ES-I3 (cell line): ENCODE results near the gene CLDN6.
A peak's percentile ranks its signal among the peaks of the same experiment; 100 is the strongest.

ENCODE experiments used
- H3K36me3 ChIP-seq: 2 replicates; pipeline ENCODE4 v1.6.1; 2013; ENCODE audit warnings: mild to moderate bottlenecking, low read length, control low read depth, moderate library complexity; ENCODE audit not compliant: insufficient read depth
- H3K4me1 ChIP-seq: 2 replicates; pipeline ENCODE4 v1.6.1; 2013; ENCODE audit warnings: mild to moderate bottlenecking, control low read depth, low read length; ENCODE audit not compliant: insufficient read depth
- H3K9ac ChIP-seq: 2 replicates; pipeline ENCODE4 v1.6.1; 2013; ENCODE audit warnings: low read depth, mild to moderate bottlenecking, low read length, moderate library complexity
- H3K9me3 ChIP-seq: 2 replicates; pipeline ENCODE4 v1.6.1; 2013; ENCODE audit warnings: mild to moderate bottlenecking, low read length, moderate library complexity; ENCODE audit not compliant: control insufficient read depth, insufficient read depth

The CLDN6 gene

GRCh38 chr16:2985893-2986355 lies 32.1 kb downstream of the CLDN6 start:
- H3K9me3 ChIP-seq, result no peaks in the 10 kb centered on the region
- H3K4me1 ChIP-seq, result peaks cover 25% of the 10 kb centered on the region
- H3K36me3 ChIP-seq, result no peaks in the 10 kb centered on the region
- H3K9ac ChIP-seq, result no peak overlapping the region

GRCh38 chr16:2985462-2985861 lies 32.5 kb downstream of the CLDN6 start:
- Histone ChIP-seq H3K9me3 (no peaks in the 10 kb centered on the region), H3K4me1 (peaks cover 23% of the 10 kb centered on the region), H3K9ac (no peak overlapping the region), H3K36me3 (no peaks in the 10 kb centered on the region)

GRCh38 chr16:2983706-2984136 lies 34.3 kb downstream of the CLDN6 start:
- Histone ChIP-seq H3K9me3 (no peaks in the 10 kb centered on the region), H3K36me3 (no peaks in the 10 kb centered on the region), H3K9ac (no peak overlapping the region; the same call in 1 of the 2 replicates), H3K4me1 (peaks cover 8% of the 10 kb centered on the region; the same call in 1 of the 2 replicates)

GRCh38 chr16:2982402-2982801 lies 35.6 kb downstream of the CLDN6 start:
- H3K4me1 ChIP-seq, result peaks cover 4% of the 10 kb centered on the region; the same call in 1 of the 2 replicates
- H3K9me3 ChIP-seq, result no peaks in the 10 kb centered on the region
- no peak overlapping the region for H3K9ac ChIP-seq
- no peaks in the 10 kb centered on the region for H3K36me3 ChIP-seq

DNA sequence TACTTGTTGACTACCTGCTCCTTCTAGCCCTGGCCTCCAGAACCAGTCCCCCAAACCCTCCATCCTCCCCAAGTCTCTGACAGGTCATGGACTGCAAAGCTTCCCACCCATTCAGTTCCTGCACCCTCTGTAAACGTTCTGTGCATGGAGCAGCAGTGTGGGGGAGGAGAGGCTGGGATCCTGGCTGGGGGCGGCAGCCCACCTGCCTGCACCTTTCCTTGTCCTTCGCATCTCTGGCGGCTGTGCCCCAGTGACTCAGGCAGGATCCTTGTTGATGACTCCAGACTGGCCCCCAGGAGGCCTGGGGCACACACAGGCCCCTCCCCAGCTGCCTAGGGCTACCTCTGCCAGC lies 36.1 kb downstream of the CLDN6 start:
- H3K4me1 ChIP-seq, result peaks cover 4% of the 10 kb centered on the region; the same call in 1 of the 2 replicates
- H3K9me3 ChIP-seq, result no peaks in the 10 kb centered on the region
- no peaks in the 10 kb centered on the region for H3K36me3 ChIP-seq
- peak overlapping the region; percentile 97 for H3K9ac ChIP-seq

DNA sequence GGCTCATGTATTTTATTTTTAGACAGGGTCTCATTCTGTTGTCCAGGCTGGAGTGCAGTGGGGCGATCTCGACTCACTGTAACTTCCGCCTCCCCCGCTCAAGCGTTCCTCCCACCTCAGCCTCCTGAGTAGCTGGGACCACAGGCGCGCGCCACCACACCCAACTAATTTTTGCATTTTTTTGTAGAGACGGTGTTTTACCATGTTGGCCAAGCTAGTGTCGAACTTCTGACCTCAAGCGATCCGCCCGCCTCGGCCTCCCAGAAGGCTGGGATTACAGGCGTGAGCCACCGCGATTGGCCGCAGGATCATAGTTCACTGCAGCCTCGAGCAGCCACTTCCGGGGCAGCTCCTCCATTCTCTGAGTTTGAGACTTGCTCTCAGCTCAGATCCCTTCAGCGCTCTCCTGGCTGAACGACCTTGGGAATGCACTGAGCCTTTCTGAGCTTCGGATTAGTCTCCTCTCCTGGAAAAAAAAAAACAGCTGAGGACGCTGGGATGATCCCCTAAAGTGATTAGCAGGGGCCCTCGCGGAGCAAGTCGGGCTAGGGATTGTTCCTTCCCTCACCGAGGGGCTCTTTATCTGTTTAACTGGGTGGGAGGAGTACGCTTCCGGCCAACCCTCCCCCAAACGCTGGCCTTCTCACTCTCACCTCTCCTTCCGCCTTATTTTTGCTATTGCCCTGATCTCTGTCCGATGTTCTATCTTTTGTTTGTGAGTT lies 36.6 kb downstream of the CLDN6 start:
- Histone ChIP-seq H3K9ac (peak overlapping the region; percentile 97), H3K36me3 (no peaks in the 10 kb centered on the region), H3K9me3 (no peaks in the 10 kb centered on the region), H3K4me1 (peaks cover 4% of the 10 kb centered on the region; the same call in 1 of the 2 replicates)

- H3K36me3 ChIP-seq, result no peaks in the 10 kb centered on the region
- H3K9ac ChIP-seq, result peak within 1 kb of the TSS; percentile 97
- H3K4me1 ChIP-seq, result peaks cover 4% of the 10 kb centered on the region; the same call in 1 of the 2 replicates
- no peaks in the 10 kb centered on the region for H3K9me3 ChIP-seq
Observed at GRCh38 chr16:2980227-2981176, 37.5 kb downstream of the CLDN6 start, which contains the start of gene PKMYT1. Gene PKMYT1, minus strand, starts transcription at chr16:2980446. Its CDS starts 789 bp downstream, at chr16:2979657.

GRCh38 chr16:2979669-2980226 lies 38.2 kb downstream of the CLDN6 start:
- H3K36me3 ChIP-seq, result no peaks in the 10 kb centered on the region; the same call in 1 of the 2 replicates
- H3K4me1 ChIP-seq, result peaks cover 4% of the 10 kb centered on the region; the same call in 1 of the 2 replicates
- H3K9me3 ChIP-seq, result no peaks in the 10 kb centered on the region
- H3K9ac ChIP-seq, result peak overlapping the region; percentile 97

GRCh38 chr16:2977440-2977839 lies 40.5 kb downstream of the CLDN6 start:
- no peak overlapping the region for H3K9ac ChIP-seq
- peaks cover 3% of the 10 kb centered on the region for H3K36me3 ChIP-seq

GRCh38 chr16:2976673-2977072 lies 41.3 kb downstream of the CLDN6 start:
- Histone ChIP-seq H3K4me1 (no peaks in the 10 kb centered on the region; the same call in 1 of the 2 replicates), H3K36me3 (peaks cover 3% of the 10 kb centered on the region)

More at GRCh38 chr16:2977440-2977839, 40.5 kb downstream of the CLDN6 start:
- H3K9me3 ChIP-seq, result no peaks in the 10 kb centered on the region
- no peaks in the 10 kb centered on the region; the same call in 1 of the 2 replicates for H3K4me1 ChIP-seq

GRCh38 chr16:2976201-2976600 lies 41.8 kb downstream of the CLDN6 start:
- peaks cover 3% of the 10 kb centered on the region for H3K36me3 ChIP-seq
- H3K9ac ChIP-seq, result no peak overlapping the region
- H3K4me1 ChIP-seq, result no peaks in the 10 kb centered on the region
- H3K9me3 ChIP-seq, result no peaks in the 10 kb centered on the region

More at GRCh38 chr16:2976673-2977072, 41.3 kb downstream of the CLDN6 start:
- Histone ChIP-seq H3K9me3 (no peaks in the 10 kb centered on the region), H3K9ac (no peak overlapping the region)

- Histone ChIP-seq H3K4me1 (no peaks in the 10 kb centered on the region), H3K9ac (no peak overlapping the region), H3K9me3 (no peaks in the 10 kb centered on the region), H3K36me3 (peaks cover 3% of the 10 kb centered on the region)
Observed at GRCh38 chr16:2975161-2975795, 42.7 kb downstream of the CLDN6 start.

DNA sequence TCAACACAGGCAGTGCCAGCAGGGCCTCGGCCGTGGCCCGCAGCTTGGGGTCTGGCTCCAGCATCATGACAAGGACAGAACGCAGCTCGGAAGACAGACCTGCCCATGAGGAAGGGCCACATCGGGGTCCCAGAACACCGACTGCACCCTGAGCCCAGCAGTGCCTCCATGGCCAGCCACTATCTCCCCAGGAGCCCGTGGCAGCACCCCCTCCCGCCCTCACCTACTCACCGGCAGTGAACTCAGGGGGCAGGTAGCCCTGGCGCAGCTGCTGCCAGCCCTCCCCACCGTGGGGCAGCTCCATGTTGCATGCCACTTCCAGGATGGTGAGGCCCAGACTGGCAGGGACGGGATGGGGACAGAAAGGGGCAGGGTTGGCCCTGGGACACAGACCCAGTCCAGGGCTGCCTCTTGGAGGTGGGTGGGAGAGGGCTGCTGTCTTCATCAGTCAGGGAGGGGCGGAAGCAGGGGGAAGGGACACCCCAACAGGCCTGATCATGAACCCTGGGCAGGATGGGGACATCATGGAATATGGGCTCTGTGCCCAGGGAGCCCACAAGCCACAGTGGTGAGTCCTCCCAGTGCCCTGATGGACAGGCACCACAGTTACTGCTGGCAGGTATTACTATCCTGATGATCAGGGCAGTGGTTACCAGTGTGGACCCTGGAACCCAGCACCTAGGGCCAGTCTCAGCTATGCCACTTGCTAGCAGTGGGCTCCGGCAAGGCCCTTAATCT lies 43.5 kb downstream of the CLDN6 start:
- no peaks in the 10 kb centered on the region for H3K9me3 ChIP-seq
- H3K36me3 ChIP-seq, result peaks cover 3% of the 10 kb centered on the region
- no peak overlapping the region for H3K9ac ChIP-seq
- H3K4me1 ChIP-seq, result no peaks in the 10 kb centered on the region
